HG03378 (cell line): ENCODE data around the gene SERPINE1.
"Not testable (repeated sequence)": the region's sequence is repeated elsewhere in the genome, so short reads cannot be mapped to it uniquely, and the experiment has no call there.

Experiments used
- ATAC-seq: cut with Tn5 transposase; IDR thresholded peaks from one replicate; pipeline ENCODE4 v1.9.1; 2021; ENCODE audit warnings: mild to moderate bottlenecking, moderate library complexity; ENCODE audit not compliant: unreplicated experiment

The SERPINE1 gene

GRCh38 chr7:101121991-101122932 is 4.6 kb upstream of the SERPINE1 start:
- no peak for ATAC-seq

DNA sequence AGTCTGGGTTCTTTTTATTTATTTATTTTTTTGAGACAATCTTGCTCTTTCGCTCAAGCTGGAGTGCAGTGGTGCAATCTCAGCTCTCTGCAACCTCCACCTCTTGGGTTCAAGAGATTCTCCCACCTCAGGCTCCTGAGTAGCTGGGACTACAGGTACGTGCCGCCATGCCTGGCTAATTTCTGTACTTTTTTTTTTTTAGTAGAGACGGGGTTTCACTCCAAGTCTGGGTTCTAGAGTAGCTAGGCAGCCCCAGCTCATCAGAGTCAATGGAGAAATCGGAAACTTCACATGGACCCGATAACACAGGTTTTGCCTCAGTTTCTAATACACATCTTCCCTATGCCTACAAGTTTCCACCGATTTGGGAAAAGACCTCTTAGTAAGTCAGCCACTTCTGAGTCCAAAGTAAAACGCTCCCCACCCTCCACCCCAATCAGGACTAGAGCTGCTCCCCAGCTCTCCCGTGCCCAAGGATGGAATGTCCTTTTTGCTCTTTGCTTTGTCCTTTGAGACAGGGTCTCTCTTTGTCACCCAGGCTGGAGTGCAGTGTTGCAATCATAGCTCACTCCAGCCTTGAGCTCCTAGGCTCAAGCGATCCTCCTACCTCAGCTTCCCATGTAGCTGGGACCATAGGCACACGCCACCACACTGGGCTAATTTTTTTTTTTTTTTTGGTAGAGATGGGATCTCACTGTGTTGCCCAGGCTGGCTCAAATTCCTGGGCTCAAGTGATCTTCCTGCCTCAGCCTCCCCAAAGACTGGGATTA is 3.8 kb upstream of the SERPINE1 start:
- no peak for ATAC-seq

DNA sequence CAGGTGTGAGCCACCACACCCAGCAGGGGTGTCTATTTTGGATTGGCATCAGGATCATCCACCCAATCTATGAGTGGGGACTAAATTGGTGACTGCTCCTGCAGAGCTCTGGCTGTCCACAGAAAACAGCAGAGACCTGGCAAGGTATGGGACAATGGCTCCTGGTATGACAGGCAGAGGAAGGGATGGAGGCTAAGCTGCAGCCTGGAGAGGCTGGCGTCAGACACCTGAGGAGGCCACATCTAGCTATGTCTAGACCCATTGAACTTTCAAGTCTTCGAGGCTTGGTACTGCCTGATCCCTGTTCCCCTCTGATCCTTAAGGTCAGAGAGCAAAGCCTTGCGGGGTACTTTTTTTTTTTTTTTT is 3.2 kb upstream of the SERPINE1 start:
- ATAC-seq, result no peak

DNA sequence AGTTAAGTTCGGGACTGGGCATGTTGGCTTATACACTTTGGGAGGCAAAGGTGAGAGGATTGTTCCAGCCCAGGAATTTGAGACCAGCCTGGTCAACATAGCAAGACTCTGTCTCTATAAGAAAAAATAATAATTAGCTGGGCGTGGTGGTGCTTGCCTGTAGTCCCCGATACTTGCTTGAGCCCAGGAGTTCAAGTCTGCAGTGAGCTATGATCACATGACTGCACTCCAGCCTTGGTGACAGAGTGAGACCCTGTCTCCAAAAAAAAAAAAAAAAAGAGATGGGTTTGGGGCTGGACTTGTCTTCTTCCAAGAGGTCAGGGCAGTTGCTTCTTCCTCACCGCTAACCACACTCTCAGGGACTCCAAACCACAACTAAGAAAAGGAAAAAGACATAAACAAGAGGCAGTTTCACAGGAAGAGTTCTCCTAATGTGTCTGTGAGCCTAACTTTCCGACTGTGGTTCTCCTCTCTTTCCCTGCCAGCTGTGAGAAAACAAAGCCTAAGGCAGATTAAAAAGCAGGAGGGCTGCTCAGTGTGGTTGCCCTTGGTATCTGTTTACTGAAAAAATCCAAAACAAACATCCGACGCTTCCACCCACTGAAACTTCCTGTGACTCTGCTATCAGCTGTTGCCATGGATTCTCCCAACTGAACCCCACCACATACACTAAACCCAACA is 2.4 kb upstream of the SERPINE1 start:
- ATAC-seq, result no peak

- ATAC-seq, result no peak
Measured at GRCh38 chr7:101125989-101126650, 784 bp upstream of the SERPINE1 start.

DNA sequence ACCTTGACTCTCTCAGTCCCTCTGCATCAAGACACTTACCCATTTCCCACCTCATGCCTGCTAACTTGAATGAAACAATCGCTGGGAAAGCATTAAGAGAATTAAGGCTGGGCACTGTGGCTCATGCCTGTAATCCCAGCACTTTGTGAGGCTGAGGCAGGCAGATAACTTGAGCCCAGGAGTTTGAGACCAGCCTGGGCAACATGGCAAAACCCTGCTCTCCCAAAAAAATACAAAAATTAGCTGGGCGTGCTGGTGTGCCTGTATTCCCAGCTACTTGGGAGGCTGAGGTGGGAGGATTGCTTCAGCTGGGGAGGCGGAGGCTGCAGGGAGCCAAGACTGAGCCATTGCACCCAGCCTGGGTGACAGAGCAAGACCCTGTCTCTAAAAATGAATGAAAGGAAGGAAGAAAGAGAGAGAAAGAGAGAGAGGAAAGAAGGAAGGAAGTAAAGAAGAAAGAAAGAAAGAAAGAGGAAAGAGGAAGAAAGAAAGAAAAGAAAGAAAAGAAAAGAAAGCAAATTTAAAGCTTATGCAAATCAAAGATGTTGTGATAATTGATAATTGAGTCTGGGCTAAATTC is 646 bp downstream of the SERPINE1 start:
- ATAC-seq, result no peak

- ATAC-seq, result no peak
Measured at GRCh38 chr7:101128040-101128834, 1.3 kb downstream of the SERPINE1 start.

- no peak for ATAC-seq
Measured at GRCh38 chr7:101129603-101130117, 2.8 kb downstream of the SERPINE1 start.

DNA sequence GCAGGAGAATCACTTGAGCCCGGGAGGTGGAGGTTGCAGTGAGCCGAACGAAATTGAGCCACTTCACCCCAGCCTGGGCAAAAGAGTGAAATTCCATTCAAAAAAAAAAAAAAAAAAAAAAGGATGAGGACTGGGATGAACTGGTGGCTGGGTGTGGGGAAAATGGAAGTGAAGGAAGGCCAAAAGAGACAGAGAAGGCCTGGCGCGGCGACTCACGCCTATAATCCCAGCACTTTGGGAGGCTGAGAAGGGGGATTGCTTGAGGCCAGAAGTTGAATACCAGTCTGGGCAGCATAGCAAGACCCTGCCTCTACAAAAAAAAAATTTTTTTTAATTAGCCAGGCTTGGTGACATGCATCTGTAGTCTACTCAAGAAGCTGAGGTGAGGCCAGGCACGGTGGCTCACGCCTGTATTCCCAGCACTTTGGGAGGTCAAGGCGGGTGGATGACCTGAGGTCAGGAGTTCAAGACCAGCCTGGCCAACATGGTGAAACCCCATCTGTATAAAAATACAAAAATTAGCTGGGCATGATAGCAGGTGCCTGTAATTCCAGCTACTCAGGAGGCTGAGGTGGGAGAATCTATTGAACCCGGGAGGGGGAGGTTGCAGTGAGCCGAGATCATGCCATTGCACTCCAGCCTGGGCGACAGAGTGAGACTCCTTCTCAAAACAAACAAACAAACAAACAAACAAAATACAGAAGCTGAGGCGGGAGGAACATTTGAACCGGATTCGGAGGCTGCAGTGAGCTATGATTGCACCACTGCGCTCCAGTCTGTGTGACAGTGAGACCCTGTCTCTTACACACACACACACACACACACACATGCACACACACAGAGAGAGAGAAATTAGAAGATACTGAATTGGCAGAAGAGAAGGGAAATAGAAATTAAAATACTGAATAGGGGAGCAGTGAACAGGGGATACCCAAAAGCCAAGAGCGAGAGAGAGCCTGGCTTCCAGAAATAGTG is 6.0 kb downstream of the SERPINE1 start:
- not testable (repeated sequence) for ATAC-seq

DNA sequence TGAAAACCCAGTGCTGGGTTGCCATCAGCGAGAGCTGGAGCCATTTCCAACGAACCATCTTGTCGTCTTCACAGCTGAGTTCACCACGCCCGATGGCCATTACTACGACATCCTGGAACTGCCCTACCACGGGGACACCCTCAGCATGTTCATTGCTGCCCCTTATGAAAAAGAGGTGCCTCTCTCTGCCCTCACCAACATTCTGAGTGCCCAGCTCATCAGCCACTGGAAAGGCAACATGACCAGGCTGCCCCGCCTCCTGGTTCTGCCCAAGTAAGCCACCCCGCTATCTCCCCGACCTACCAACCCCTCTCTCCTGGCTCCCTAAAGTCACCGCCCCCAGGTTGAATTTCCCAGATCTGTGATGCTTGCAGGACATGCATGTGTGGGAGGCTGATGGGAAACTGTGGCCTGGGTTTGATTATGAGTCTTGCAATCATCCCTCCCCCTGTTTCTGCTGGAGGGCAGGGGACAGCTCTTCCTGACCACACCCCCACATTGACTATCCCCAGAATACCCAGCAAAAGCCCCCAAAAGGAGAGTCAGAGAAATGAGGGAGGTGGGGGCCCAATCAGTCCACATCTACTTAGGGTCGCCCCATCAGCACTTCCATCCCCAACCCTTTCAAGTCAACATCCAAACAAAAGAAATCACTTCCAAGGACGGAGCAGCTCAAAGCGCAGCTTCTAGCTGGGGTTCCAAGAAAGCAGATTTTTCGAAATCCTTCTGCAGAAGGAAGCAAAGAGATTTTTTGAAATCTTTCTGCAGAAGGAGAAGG is 6.9 kb downstream of the SERPINE1 start:
- ATAC-seq, result no peak

GRCh38 chr7:101134399-101134980 is 7.6 kb downstream of the SERPINE1 start:
- no peak for ATAC-seq

GRCh38 chr7:101137651-101138212 is 10.8 kb downstream of the SERPINE1 start:
- no peak for ATAC-seq

GRCh38 chr7:101138213-101138870 is 11.4 kb downstream of the SERPINE1 start:
- ATAC-seq, result peak; percentile 61

- ATAC-seq, result no peak
Measured at GRCh38 chr7:101140339-101140699, 13.4 kb downstream of the SERPINE1 start.

- no peak for ATAC-seq
Measured at GRCh38 chr7:101140746-101141382, 14.0 kb downstream of the SERPINE1 start.
